Ovary (tissue), 9 donors: ENCODE measurements around the gene PET100. TPM values are rescaled to one million over a fixed set of nuclear protein-coding genes. Genes with fewer than 3 reads are reported as not detected.

Source experiments
- DNase-seq, 5 donors: peaks; one replicate each; pipeline ENCODE4 v3.0.0-alpha.2; 2019 to 2020
- H3K27ac ChIP-seq, 2 donors: fragments of 200-600 bp; one replicate each; pipeline versions ENCODE4 v1.5.1 to v1.8.0; 2019 to 2022
- H3K27me3 ChIP-seq: fragments of 200-600 bp; one replicate; pipeline ENCODE4 v1.8.0; 2022
- H3K36me3 ChIP-seq: fragments of 200-600 bp; sonication (generic); one replicate; pipeline ENCODE4 v1.5.1; 2019
- H3K4me1 ChIP-seq: one replicate; pipeline ENCODE4 v1.8.1; 2013; ENCODE audit warnings: mild to moderate bottlenecking, moderate library complexity; ENCODE audit not compliant: insufficient read depth
- H3K4me3 ChIP-seq: fragments of 200-600 bp; sonication (generic); one replicate; pipeline ENCODE4 v1.5.1; 2017
- H3K9me3 ChIP-seq, 2 donors: fragments of 200-600 bp in 1 of 2; sonication (generic) in 1 of 2; one replicate each; pipeline versions ENCODE4 v1.5.1 to v1.8.1; 2013 to 2019; ENCODE audit warnings: mild to moderate bottlenecking in 1 of 2, moderate library complexity in 1 of 2
- EP300 ChIP-seq: sonication (generic); formaldehyde crosslinking; IDR thresholded peaks from one replicate; pipeline ENCODE4 v1.6.1; 2017; ENCODE audit warnings: antibody characterized with exemption
- POLR2A ChIP-seq: fragments of 450-650 bp; IDR thresholded peaks from one replicate; pipeline ENCODE4 v1.6.1; 2017; ENCODE audit warnings: antibody characterized with exemption, mild to moderate bottlenecking, moderate library complexity
- WGBS, 3 donors: extraction: QIAGEN DNeasy Blood & Tissue Kit in 1 of 3; methylation state at CpG; one replicate each; pipeline versions ENCODE4 v1.1.5 to v1.1.7; 2013 to 2017; 5-methylcytosine and 5-hydroxymethylcytosine counted together
- intact Hi-C, 4 donors: fragments of 100-400 bp; cut with DNase I; formaldehyde crosslinking; loops; one replicate each; pipeline versions ENCODE4 v1.11.0 to v1.15.1; 2022 to 2023
- polyA plus RNA-seq, 2 donors: library from polyadenylated mRNA; stranded (reverse); fragments of 200-250 nt in 1 of 2; fragments of 350-450 nt in 1 of 2; fragmentation: Illumina TruSeq in 1 of 2; extraction: RNeasy Lipid Tissue Mini Kit (QIAGEN cat#74804) in 1 of 2; gene quantifications; one replicate each; pipeline ENCODE4 v1.2.3, GENCODE V29; 2013 to 2014
- total RNA-seq, 7 donors: library from RNA; depleted of rRNA in 2 of 7; stranded (reverse); fragments of >200 nt in 2 of 7; fragmentation: NEBNext Ultra II Directional in 3 of 7; extraction: Animal tissue kit (Norgen Biotek cat#: 25700) in 3 of 7; gene quantifications; one replicate each; pipeline versions ENCODE4 v1.1.0 to v1.2.4, GENCODE V29; 2016 to 2023
- TF ChIP-seq, protein P1 (sequence below), 3 donors: fragments of 450-650 bp in 2 of 3; fragments of 200-600 bp in 1 of 3; IDR thresholded peaks; one replicate each; pipeline versions ENCODE4 v1.5.1 to v1.8.0; 2016 to 2022; ENCODE audit warnings: antibody characterized with exemption in 3 of 3, mild to moderate bottlenecking in 1 of 3
- donor health status: DM: no; HTN: no; CAD: no; lungs with moderate emphysema.
- donor health status: DM: no; HTN: no; CAD: no.
- donor health status: Bipolar disorder and iron deficiency.
- donor health status: DM: yes; HTN: yes; CAD: no.
- donor health status: DM: no; HTN: no; CAD: no.
- donor health status: DM: yes; HTN: yes; CAD: no.

PET100 gene
- total and polyA plus RNA-seq, 9 donors: 11.9 to 77.8 (median 53.7) TPM

GRCh38 chr19:7602240-7602934 is 27.2 kb upstream of the PET100 start:
- intact Hi-C loops: no loop called here
- no peak for TF ChIP-seq POLR2A
- WGBS, 3 donors: 2 to 9% (median 3%) methylated on average over 15 of the region's 15 CpGs

GRCh38 chr19:7602935-7603497 is 26.6 kb upstream of the PET100 start:
- no peak for DNase-seq
- Histone ChIP-seq H3K27me3 (no peaks in the 10 kb centered on the region), H3K4me1 (peaks cover 5% of the 10 kb centered on the region), H3K36me3 (no peaks in the 10 kb centered on the region), H3K4me3 (no peak overlapping the region), H3K9me3 (no peaks in the 10 kb centered on the region), H3K27ac (no peak overlapping the region)
- intact Hi-C loops: no loop called here
- TF ChIP-seq, protein P1, sequence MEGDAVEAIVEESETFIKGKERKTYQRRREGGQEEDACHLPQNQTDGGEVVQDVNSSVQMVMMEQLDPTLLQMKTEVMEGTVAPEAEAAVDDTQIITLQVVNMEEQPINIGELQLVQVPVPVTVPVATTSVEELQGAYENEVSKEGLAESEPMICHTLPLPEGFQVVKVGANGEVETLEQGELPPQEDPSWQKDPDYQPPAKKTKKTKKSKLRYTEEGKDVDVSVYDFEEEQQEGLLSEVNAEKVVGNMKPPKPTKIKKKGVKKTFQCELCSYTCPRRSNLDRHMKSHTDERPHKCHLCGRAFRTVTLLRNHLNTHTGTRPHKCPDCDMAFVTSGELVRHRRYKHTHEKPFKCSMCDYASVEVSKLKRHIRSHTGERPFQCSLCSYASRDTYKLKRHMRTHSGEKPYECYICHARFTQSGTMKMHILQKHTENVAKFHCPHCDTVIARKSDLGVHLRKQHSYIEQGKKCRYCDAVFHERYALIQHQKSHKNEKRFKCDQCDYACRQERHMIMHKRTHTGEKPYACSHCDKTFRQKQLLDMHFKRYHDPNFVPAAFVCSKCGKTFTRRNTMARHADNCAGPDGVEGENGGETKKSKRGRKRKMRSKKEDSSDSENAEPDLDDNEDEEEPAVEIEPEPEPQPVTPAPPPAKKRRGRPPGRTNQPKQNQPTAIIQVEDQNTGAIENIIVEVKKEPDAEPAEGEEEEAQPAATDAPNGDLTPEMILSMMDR (IDR thresholded peaks at IDR 0.05): no peak
- 5 to 18% (median 9%) methylated on average over 11 of the region's 11 CpGs for WGBS, 3 donors

More at GRCh38 chr19:7602240-7602934, 27.2 kb upstream of the PET100 start:
- Histone ChIP-seq H3K4me3 (no peak overlapping the region), H3K4me1 (peaks cover 5% of the 10 kb centered on the region), H3K36me3 (no peaks in the 10 kb centered on the region), H3K27me3 (no peaks in the 10 kb centered on the region), H3K9me3 (no peaks in the 10 kb centered on the region), H3K27ac (no peak overlapping the region)
- DNase-seq: peak in 2 of 5 donors; percentile 40 to 78

GRCh38 chr19:7603919-7604318 is 25.7 kb upstream of the PET100 start:
- Histone ChIP-seq H3K4me3 (no peak overlapping the region), H3K4me1 (peaks cover 5% of the 10 kb centered on the region), H3K9me3 (no peaks in the 10 kb centered on the region), H3K27me3 (no peaks in the 10 kb centered on the region), H3K36me3 (no peaks in the 10 kb centered on the region), H3K27ac (no peak overlapping the region)
- DNase-seq: no peak
- WGBS, 3 donors: 54 to 59% (median 58%) methylated on average over 9 of the region's 9 CpGs
- intact Hi-C loops: no loop called here
- TF ChIP-seq POLR2A: no peak

DNA sequence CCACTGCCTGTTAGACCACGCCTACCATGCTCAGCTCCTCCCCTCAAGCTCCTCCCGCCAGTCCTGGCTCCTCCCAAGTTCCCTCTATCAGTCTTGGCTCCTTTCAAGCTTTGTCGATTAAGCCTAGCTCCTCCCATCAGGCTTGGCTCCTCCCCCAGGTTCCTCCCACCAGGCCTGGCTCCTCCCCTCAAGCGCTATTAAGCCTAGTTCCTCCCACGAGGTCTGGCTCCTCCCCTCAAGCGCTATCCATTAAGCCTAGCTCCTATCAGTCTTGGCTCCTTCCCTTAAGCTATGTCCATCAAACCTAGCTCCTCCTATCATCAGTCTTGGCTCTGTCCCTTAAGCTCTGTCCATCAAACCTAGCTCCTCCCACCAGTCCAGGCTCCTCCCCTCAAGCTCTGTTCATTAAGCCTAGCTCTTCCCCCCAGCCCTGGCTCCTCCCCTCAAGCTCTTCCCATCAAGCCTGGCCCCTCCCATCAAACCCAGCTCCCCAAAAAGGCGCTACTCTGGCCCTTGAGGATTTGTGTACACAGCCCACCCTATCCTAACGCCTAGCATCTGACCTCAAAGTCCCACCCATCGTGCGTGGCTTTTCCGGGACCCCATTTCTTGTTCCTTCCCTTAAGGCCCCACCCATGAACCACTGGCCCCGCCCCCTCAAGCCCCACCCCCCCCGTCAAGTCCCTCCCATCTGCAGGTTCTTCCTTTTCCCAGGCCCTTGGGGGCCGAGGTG is 23.9 kb upstream of the PET100 start:
- TF ChIP-seq POLR2A: no peak
- TF ChIP-seq, protein P1 (IDR thresholded peaks at IDR 0.05): no peak
- no peak for TF ChIP-seq EP300
- Histone ChIP-seq H3K36me3 (no peaks in the 10 kb centered on the region), H3K9me3 (no peaks in the 10 kb centered on the region), H3K27ac (no peak overlapping the region), H3K4me1 (peaks cover 5% of the 10 kb centered on the region), H3K27me3 (no peaks in the 10 kb centered on the region), H3K4me3 (no peak overlapping the region)
- DNase-seq: no peak
- intact Hi-C loops: no loop called here
- WGBS, 3 donors: 61 to 70% (median 68%) methylated on average over 14 of the region's 14 CpGs

- Histone ChIP-seq H3K27ac (no peak overlapping the region), H3K4me1 (peaks cover 5% of the 10 kb centered on the region), H3K4me3 (no peak overlapping the region), H3K27me3 (no peaks in the 10 kb centered on the region), H3K36me3 (no peaks in the 10 kb centered on the region), H3K9me3 (no peaks in the 10 kb centered on the region)
- TF ChIP-seq POLR2A: no peak
- no peak for TF ChIP-seq EP300
- TF ChIP-seq, protein P1 (IDR thresholded peaks at IDR 0.05): no peak
- WGBS, 3 donors: 75 to 82% (median 80%) methylated on average over 13 to 17 of the region's 17 CpGs
- no peak for DNase-seq
- intact Hi-C loops: no loop called here
These were observed 23.3 kb upstream of the PET100 start for GRCh38 chr19:7606289-7606688.
